GM23248 (cell line): Measurements from ENCODE around the gene GABRP. TPM values are rescaled to one million over a fixed set of nuclear protein-coding genes. Genes with fewer than 3 reads are reported as not detected.

Experiments used
- DNase-seq: peaks from one replicate; pipeline ENCODE4 v3.0.0-alpha.2; 2015
- H2AFZ ChIP-seq: fragments of 200-600 bp; sonication (generic); 2 replicates; pipeline ENCODE4 v1.6.1; 2016; ENCODE audit warnings: antibody characterized with exemption
- H3F3A ChIP-seq: fragments of 200-600 bp; sonication (generic); 2 replicates; pipeline ENCODE4 v1.6.1; 2016; ENCODE audit warnings: mild to moderate bottlenecking, antibody characterized with exemption, mixed run types; ENCODE audit not compliant: insufficient read depth
- H3K27ac ChIP-seq: fragments of 200-600 bp; sonication (generic); 2 replicates; pipeline ENCODE4 v1.5.1; 2016; ENCODE audit warnings: mild to moderate bottlenecking
- H3K27me3 ChIP-seq: fragments of 200-600 bp; sonication (generic); replicated peaks from 2 replicates; pipeline ENCODE4 v1.6.1; 2016; ENCODE audit warnings: mild to moderate bottlenecking; ENCODE audit not compliant: insufficient read depth
- H3K36me3 ChIP-seq: fragments of 200-600 bp; sonication (generic); 2 replicates; pipeline ENCODE4 v1.6.1; 2016; ENCODE audit warnings: low read depth, mild to moderate bottlenecking
- H3K4me1 ChIP-seq: fragments of 200-600 bp; sonication (generic); 2 replicates; pipeline ENCODE4 v1.6.1; 2016; ENCODE audit warnings: mild to moderate bottlenecking; ENCODE audit not compliant: insufficient read depth
- H3K4me2 ChIP-seq: fragments of 200-600 bp; sonication (generic); one replicate; pipeline ENCODE4 v1.6.1; 2016; ENCODE audit warnings: mild to moderate bottlenecking; ENCODE audit not compliant: unreplicated experiment
- H3K4me3 ChIP-seq: fragments of 200-600 bp; sonication (generic); 2 replicates; pipeline ENCODE4 v1.5.1; 2016; ENCODE audit warnings: mild to moderate bottlenecking
- H3K79me2 ChIP-seq: fragments of 200-600 bp; sonication (generic); 2 replicates; pipeline ENCODE4 v1.6.1; 2016; ENCODE audit warnings: mild to moderate bottlenecking; ENCODE audit not compliant: insufficient read depth
- H3K9ac ChIP-seq: fragments of 200-600 bp; sonication (generic); 2 replicates; pipeline ENCODE4 v1.6.1; 2016; ENCODE audit warnings: mild to moderate bottlenecking
- H3K9me2 ChIP-seq: fragments of 200-600 bp; sonication (generic); 2 replicates; pipeline ENCODE4 v1.6.1; 2016; ENCODE audit warnings: mixed run types, mild to moderate bottlenecking, moderate library complexity; ENCODE audit not compliant: insufficient read depth
- H3K9me3 ChIP-seq: fragments of 200-600 bp; sonication (generic); one replicate; pipeline ENCODE4 v1.6.1; 2017; ENCODE audit warnings: low read depth
- H4K20me1 ChIP-seq: fragments of 200-600 bp; sonication (generic); 2 replicates; pipeline ENCODE4 v1.6.0; 2016; ENCODE audit not compliant: insufficient read depth
- EZH2 ChIP-seq: fragments of 200-600 bp; sonication (generic); IDR thresholded peaks from 2 replicates; pipeline ENCODE4 v1.6.1; 2018; ENCODE audit warnings: antibody characterized with exemption, mild to moderate bottlenecking; ENCODE audit not compliant: insufficient read depth, poor library complexity, severe bottlenecking
- EZH2phosphoT487 ChIP-seq: fragments of 200-600 bp; sonication (generic); IDR thresholded peaks from 2 replicates; pipeline ENCODE4 v1.6.1; 2018; ENCODE audit warnings: antibody characterized with exemption, moderate library complexity, mild to moderate bottlenecking, low read depth; ENCODE audit not compliant: insufficient read depth
- WGBS, 2 experiments: methylation state at CpG; one replicate each; pipeline ENCODE4 v1.1.6; 2015 to 2017; ENCODE audit warnings: low lambda C conversion rate in 2 of 2, low coverage in 1 of 2; ENCODE audit errors: missing lambda C conversion rate in 2 of 2; 5-methylcytosine and 5-hydroxymethylcytosine counted together
- in situ Hi-C: fragments of 300-500 bp; cut with MboI; formaldehyde crosslinking; loops from 2 replicates; pipeline ENCODE4 v1.15.0; 2020
- polyA plus RNA-seq: library from polyadenylated mRNA; unstranded; fragments of >200 nt; fragmentation: Nextera tagmentation; extraction: Ambion mirVana; gene quantifications from 2 replicates; pipeline ENCODE4 v1.2.1, GENCODE V29; 2016
- total RNA-seq: library from RNA; depleted of rRNA; stranded (reverse); fragments of >200 nt; shearing (Covaris generic); gene quantifications from 2 replicates; pipeline ENCODE4 v1.2.3, GENCODE V29; 2014

GABRP gene
- total and polyA plus RNA-seq, 2 experiments from 2014 or later: not detected

DNA sequence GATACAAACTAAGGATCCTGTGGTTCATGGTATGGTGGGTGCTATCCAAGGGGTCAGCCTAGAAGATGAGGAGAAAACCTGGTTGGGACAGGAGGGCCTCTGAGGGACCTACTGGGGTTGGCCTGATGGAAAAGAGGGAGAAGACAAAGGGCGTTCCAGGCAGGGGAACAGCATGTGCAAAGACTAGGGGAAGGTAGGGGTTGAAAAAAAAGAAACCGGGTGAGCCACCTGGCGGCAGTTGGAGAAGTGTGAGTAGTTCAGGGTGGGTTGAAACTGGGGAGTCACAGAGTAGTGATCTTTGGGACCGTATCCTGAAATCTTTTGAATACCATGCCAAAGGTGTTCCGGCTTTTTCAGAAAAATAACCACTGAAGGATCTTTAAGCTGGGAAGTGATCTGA is 8.7 kb upstream of the GABRP start:
- H3K4me1 ChIP-seq: no peaks in the 10 kb centered on the region
- no peak overlapping the region for H2AFZ ChIP-seq
- no peaks in the 10 kb centered on the region for H3K9me3 ChIP-seq
- no peaks in the 10 kb centered on the region for H3K79me2 ChIP-seq
- no peaks in the 10 kb centered on the region for H3F3A ChIP-seq
- no peaks in the 10 kb centered on the region for H3K36me3 ChIP-seq
- peaks cover 3% of the 10 kb centered on the region; the same call in 1 of the 2 replicates for H3K27me3 ChIP-seq
- no peak overlapping the region for H3K9ac ChIP-seq
- H3K4me2 ChIP-seq: no peak overlapping the region
- no peak for DNase-seq
- 45 to 57% methylated on average over 5 of the region's 5 CpGs for WGBS, 2 experiments
- no peaks in the 10 kb centered on the region for H3K9me2 ChIP-seq
- in situ Hi-C loops: no loop called here
- TF ChIP-seq EZH2: no peak
- TF ChIP-seq EZH2phosphoT487: no peak
- no peaks in the 10 kb centered on the region for H4K20me1 ChIP-seq
- H3K27ac ChIP-seq: no peak overlapping the region
- H3K4me3 ChIP-seq: no peak overlapping the region

DNA sequence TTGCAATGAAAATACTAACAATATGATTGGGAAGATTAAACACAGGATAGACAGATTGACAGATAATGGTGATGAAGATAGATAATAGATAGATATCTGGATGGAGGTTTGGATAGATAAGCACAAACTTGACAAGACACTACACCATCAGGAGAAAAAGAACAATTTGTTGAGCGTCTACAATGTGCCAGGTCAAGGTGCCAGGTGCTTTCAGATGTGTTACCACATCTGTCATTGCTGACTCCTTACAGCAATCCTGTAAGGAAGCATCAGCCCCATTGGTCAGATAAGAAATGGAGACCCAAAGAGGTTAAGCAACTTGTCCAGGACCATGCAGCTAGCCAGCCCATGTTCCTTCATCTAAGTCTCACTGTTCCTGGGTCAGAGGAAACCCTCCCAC is 1.6 kb upstream of the GABRP start:
- no peak overlapping the region for H2AFZ ChIP-seq
- TF ChIP-seq EZH2: no peak
- no peak for TF ChIP-seq EZH2phosphoT487
- 4 to 26% methylated on average over 1 of the region's 1 CpG for WGBS, 2 experiments
- in situ Hi-C loops: no loop called here
- no peak overlapping the region for H3K4me2 ChIP-seq
- no peak overlapping the region for H3K27ac ChIP-seq
- no peak overlapping the region for H3K9ac ChIP-seq
- H3K4me1 ChIP-seq: no peaks in the 10 kb centered on the region
- no peak overlapping the region for H3K4me3 ChIP-seq
- H3K79me2 ChIP-seq: no peaks in the 10 kb centered on the region
- no peaks in the 10 kb centered on the region for H4K20me1 ChIP-seq
- no peak for DNase-seq
- H3K9me3 ChIP-seq: no peaks in the 10 kb centered on the region
- H3K27me3 ChIP-seq: no peaks in the 10 kb centered on the region
- no peaks in the 10 kb centered on the region for H3F3A ChIP-seq
- H3K9me2 ChIP-seq: no peaks in the 10 kb centered on the region
- no peaks in the 10 kb centered on the region for H3K36me3 ChIP-seq

DNA sequence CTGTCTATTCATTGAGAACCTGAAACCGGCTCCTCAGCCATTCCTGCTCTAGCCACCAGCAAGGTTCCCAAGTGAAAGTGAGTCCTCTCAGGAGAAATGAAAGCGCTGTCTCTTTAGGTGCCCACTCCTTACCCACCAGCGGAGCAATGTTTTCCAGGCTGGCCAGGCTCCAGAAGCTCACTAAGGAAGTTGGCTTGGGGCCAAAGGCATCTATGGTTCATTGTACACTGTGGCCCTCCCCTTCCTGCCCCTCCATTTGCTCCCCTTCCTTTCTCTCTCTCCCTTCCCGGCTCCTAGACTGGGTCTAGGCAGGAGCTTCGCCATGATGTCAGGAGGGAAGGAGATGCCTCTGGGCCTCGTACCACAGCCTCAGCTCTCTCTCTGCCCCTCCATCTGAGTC is 1.1 kb upstream of the GABRP start:
- no peak for DNase-seq
- in situ Hi-C loops: no loop called here
- Histone ChIP-seq H4K20me1 (no peaks in the 10 kb centered on the region), H3K4me3 (no peak overlapping the region), H3K36me3 (no peaks in the 10 kb centered on the region), H3K9ac (no peak overlapping the region), H3K9me2 (no peaks in the 10 kb centered on the region), H3F3A (no peaks in the 10 kb centered on the region), H3K9me3 (no peaks in the 10 kb centered on the region), H3K4me2 (no peak overlapping the region), H3K79me2 (no peaks in the 10 kb centered on the region), H3K27me3 (no peaks in the 10 kb centered on the region), H3K4me1 (no peaks in the 10 kb centered on the region), H2AFZ (no peak overlapping the region), H3K27ac (no peak overlapping the region)
- TF ChIP-seq EZH2: no peak
- no peak for TF ChIP-seq EZH2phosphoT487
- 48 to 57% methylated on average over 6 of the region's 6 CpGs for WGBS, 2 experiments

DNA sequence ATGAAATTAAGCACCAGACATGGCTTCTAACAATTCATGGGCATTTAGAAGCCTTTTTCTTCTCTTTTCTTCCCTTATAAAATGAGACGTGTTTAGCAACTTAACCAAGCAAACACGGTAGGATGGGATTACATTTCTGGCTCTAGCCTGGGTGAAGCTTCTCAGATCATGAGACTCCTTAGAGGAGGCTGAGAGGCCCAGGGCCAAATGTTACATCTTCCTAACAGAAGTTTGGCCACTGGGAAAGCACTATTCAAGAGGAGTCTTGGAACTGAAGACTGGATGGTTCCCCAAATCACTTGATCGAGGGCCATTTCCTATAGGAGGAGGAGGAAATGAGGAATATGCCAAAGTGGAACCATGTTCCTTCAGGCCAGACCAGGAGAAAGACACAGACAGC is 1.9 kb downstream of the GABRP start:
- Histone ChIP-seq H3F3A (no peaks in the 10 kb centered on the region), H3K79me2 (no peaks in the 10 kb centered on the region), H3K9ac (no peak overlapping the region), H2AFZ (no peak overlapping the region), H3K9me3 (no peaks in the 10 kb centered on the region), H3K9me2 (no peaks in the 10 kb centered on the region), H3K27me3 (no peaks in the 10 kb centered on the region), H3K4me1 (no peaks in the 10 kb centered on the region), H4K20me1 (no peaks in the 10 kb centered on the region), H3K4me2 (no peak overlapping the region), H3K36me3 (no peaks in the 10 kb centered on the region), H3K4me3 (no peak overlapping the region), H3K27ac (no peak overlapping the region)
- in situ Hi-C loops: no loop called here
- WGBS, 2 experiments: 10 to 13% methylated on average over 3 of the region's 3 CpGs
- TF ChIP-seq EZH2phosphoT487: no peak
- no peak for TF ChIP-seq EZH2
- DNase-seq: no peak

DNA sequence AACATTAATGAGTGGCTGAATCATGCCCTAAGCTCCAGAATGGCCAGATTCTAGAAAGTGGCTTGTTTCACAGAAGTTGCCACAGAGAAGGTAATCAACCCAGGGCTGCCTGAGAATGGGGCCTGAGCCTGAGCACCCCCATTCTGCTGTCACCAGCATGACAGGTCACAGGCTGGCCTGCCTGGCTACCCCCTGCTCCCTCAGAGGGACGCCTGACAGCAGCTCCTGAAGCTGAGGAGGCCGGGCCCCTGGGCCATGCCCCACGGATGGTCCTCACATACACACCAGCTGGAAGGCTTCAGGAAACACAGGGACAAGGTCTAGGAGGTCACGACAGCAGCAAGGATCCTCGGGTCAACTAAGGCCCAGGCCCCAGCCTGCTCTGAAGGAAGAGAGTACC is 3.7 kb downstream of the GABRP start:
- Histone ChIP-seq H4K20me1 (no peaks in the 10 kb centered on the region), H3K36me3 (no peaks in the 10 kb centered on the region), H3K27ac (no peak overlapping the region), H3K4me2 (no peak overlapping the region), H3K9me3 (no peaks in the 10 kb centered on the region), H3K9ac (no peak overlapping the region), H3K27me3 (no peaks in the 10 kb centered on the region), H3F3A (no peaks in the 10 kb centered on the region), H3K4me3 (no peak overlapping the region), H3K79me2 (no peaks in the 10 kb centered on the region), H2AFZ (no peak overlapping the region), H3K4me1 (no peaks in the 10 kb centered on the region), H3K9me2 (no peaks in the 10 kb centered on the region)
- no peak for DNase-seq
- no peak for TF ChIP-seq EZH2phosphoT487
- TF ChIP-seq EZH2: no peak
- in situ Hi-C loops: no loop called here
- 26 to 34% methylated on average over 4 to 5 of the region's 5 CpGs for WGBS, 2 experiments
